Measurements from ENCODE around the gene GATAD2A.

The GATAD2A gene

GRCh38 chr19:19527674-19528625, 122.5 kb downstream of the GATAD2A start:
- no peak for DNase-seq (ENCODE audit: insufficient read length)
- no peak for TF ChIP-seq TAF1 (IDR thresholded peaks at IDR 0.05; ENCODE audit: borderline replicate concordance, low read depth, low read length)
- no peak for TF ChIP-seq POLR2A (IDR thresholded peaks at IDR 0.05; ENCODE audit: low read depth, low read length)
- TF ChIP-seq POLR2AphosphoS5 (IDR thresholded peaks at IDR 0.05; ENCODE audit: low read depth, low read length): no peak
- FAIRE-seq: no peak

GRCh38 chr19:19528721-19529490, 123.4 kb downstream of the GATAD2A start, which contains the start of gene YJEFN3:
YJEFN3 (plus strand) TSS chr19:19528911; CDS start chr19:19528933, 22 bp downstream.
- no peak for DNase-seq (ENCODE audit: insufficient read length)
- TF ChIP-seq POLR2A (IDR thresholded peaks at IDR 0.05; ENCODE audit: low read depth, low read length): no peak
- no peak for TF ChIP-seq TAF1 (IDR thresholded peaks at IDR 0.05; ENCODE audit: borderline replicate concordance, low read depth, low read length)
- peak; percentile 53; the same call in 1 of the 2 replicates for TF ChIP-seq POLR2AphosphoS5 (IDR thresholded peaks at IDR 0.05; ENCODE audit: low read depth, low read length)
- no peak for FAIRE-seq

GRCh38 chr19:19529783-19530422, 124.4 kb downstream of the GATAD2A start:
- no peak for DNase-seq (ENCODE audit: insufficient read length)
- no peak for FAIRE-seq
- TF ChIP-seq POLR2AphosphoS5 (IDR thresholded peaks at IDR 0.05; ENCODE audit: low read depth, low read length) (no peak), POLR2A (IDR thresholded peaks at IDR 0.05; ENCODE audit: low read depth, low read length) (peak; percentile 33; the same call in 1 of the 2 replicates)

GRCh38 chr19:19530423-19530804, 124.9 kb downstream of the GATAD2A start:
- no peak for TF ChIP-seq TAF1 (IDR thresholded peaks at IDR 0.05; ENCODE audit: borderline replicate concordance, low read depth, low read length)
- TF ChIP-seq POLR2A (IDR thresholded peaks at IDR 0.05; ENCODE audit: low read depth, low read length): no peak
- TF ChIP-seq POLR2AphosphoS5 (IDR thresholded peaks at IDR 0.05; ENCODE audit: low read depth, low read length): no peak
- no peak for FAIRE-seq

GRCh38 chr19:19530889-19531288, 125.4 kb downstream of the GATAD2A start:
- TF ChIP-seq TAF1 (IDR thresholded peaks at IDR 0.05; ENCODE audit: borderline replicate concordance, low read depth, low read length): no peak
- no peak for TF ChIP-seq POLR2AphosphoS5 (IDR thresholded peaks at IDR 0.05; ENCODE audit: low read depth, low read length)
- TF ChIP-seq POLR2A (IDR thresholded peaks at IDR 0.05; ENCODE audit: low read depth, low read length): peak; percentile 18; the same call in 1 of the 2 replicates
- FAIRE-seq (no peak), DNase-seq (ENCODE audit: insufficient read length) (no peak)

More at GRCh38 chr19:19530423-19530804, 124.9 kb downstream of the GATAD2A start:
- DNase-seq (ENCODE audit: insufficient read length): no peak

GRCh38 chr19:19531951-19532805, 126.7 kb downstream of the GATAD2A start:
- peak; percentile 89 for DNase-seq (ENCODE audit: insufficient read length)
- peak; percentile 88 for FAIRE-seq
- TF ChIP-seq TAF1 (IDR thresholded peaks at IDR 0.05; ENCODE audit: borderline replicate concordance, low read depth, low read length) (no peak), POLR2A (IDR thresholded peaks at IDR 0.05; ENCODE audit: low read depth, low read length) (no peak), POLR2AphosphoS5 (IDR thresholded peaks at IDR 0.05; ENCODE audit: low read depth, low read length) (no peak)

- FAIRE-seq: no peak
Measured at GRCh38 chr19:19532806-19533701, 127.6 kb downstream of the GATAD2A start.

GRCh38 chr19:19533841-19534240, 128.4 kb downstream of the GATAD2A start:
- TF ChIP-seq POLR2A (IDR thresholded peaks at IDR 0.05; ENCODE audit: low read depth, low read length) (no peak), TAF1 (IDR thresholded peaks at IDR 0.05; ENCODE audit: borderline replicate concordance, low read depth, low read length) (no peak), POLR2AphosphoS5 (IDR thresholded peaks at IDR 0.05; ENCODE audit: low read depth, low read length) (no peak)
- FAIRE-seq: no peak
- no peak for DNase-seq (ENCODE audit: insufficient read length)

More at GRCh38 chr19:19532806-19533701, 127.6 kb downstream of the GATAD2A start:
- DNase-seq (ENCODE audit: insufficient read length): no peak
- TF ChIP-seq TAF1 (IDR thresholded peaks at IDR 0.05; ENCODE audit: borderline replicate concordance, low read depth, low read length) (no peak), POLR2AphosphoS5 (IDR thresholded peaks at IDR 0.05; ENCODE audit: low read depth, low read length) (no peak), POLR2A (IDR thresholded peaks at IDR 0.05; ENCODE audit: low read depth, low read length) (no peak)

GRCh38 chr19:19534556-19535265, 129.2 kb downstream of the GATAD2A start:
- DNase-seq (ENCODE audit: insufficient read length) (no peak), FAIRE-seq (no peak)
- TF ChIP-seq TAF1 (IDR thresholded peaks at IDR 0.05; ENCODE audit: borderline replicate concordance, low read depth, low read length) (no peak), POLR2A (IDR thresholded peaks at IDR 0.05; ENCODE audit: low read depth, low read length) (no peak), POLR2AphosphoS5 (IDR thresholded peaks at IDR 0.05; ENCODE audit: low read depth, low read length) (no peak)
